HepG2 (cell line): ENCODE results near the gene RAB15. TPM values are rescaled to one million over a fixed set of nuclear protein-coding genes. Genes with fewer than 3 reads are reported as not detected.
A peak's percentile ranks its signal among the peaks of the same experiment; 100 is the strongest.

Experiments
- CAMTA2 ChIP-seq: sonication (generic); formaldehyde crosslinking; IDR thresholded peaks from 2 replicates; pipeline ENCODE4 v1.4.0; 2020; ENCODE audit warnings: mild to moderate bottlenecking, missing genetic modification reagents, borderline replicate concordance
- CENPX ChIP-seq: sonication (generic); formaldehyde crosslinking; IDR thresholded peaks from 2 replicates; pipeline ENCODE4 v1.9.0; 2021; ENCODE audit warnings: mild to moderate bottlenecking, missing genetic modification reagents, moderate library complexity
- CREBL2 ChIP-seq: sonication (generic); formaldehyde crosslinking; IDR thresholded peaks from 2 replicates; pipeline ENCODE4 v1.8.1; 2023; ENCODE audit warnings: missing genetic modification reagents, mild to moderate bottlenecking, borderline replicate concordance
- HIC2 ChIP-seq: sonication (generic); formaldehyde crosslinking; IDR thresholded peaks from 2 replicates; pipeline ENCODE4 v1.9.0; 2022; ENCODE audit warnings: low read depth, missing genetic modification reagents
- JDP2 ChIP-seq: sonication (generic); formaldehyde crosslinking; IDR thresholded peaks from 2 replicates; pipeline ENCODE4 v1.8.1; 2022; ENCODE audit warnings: missing genetic modification reagents, borderline replicate concordance
- MAFK ChIP-seq, 2 experiments: IDR thresholded peaks in 1 of 2; conservative IDR thresholded peaks in 1 of 2; 2 replicates each; pipeline ENCODE4 v1.6.1; 2011; ENCODE audit warnings: improper control_type of control experiment in 2 of 2, low read length in 2 of 2
- MTF1 ChIP-seq: sonication (generic); formaldehyde crosslinking; IDR thresholded peaks from 2 replicates; pipeline ENCODE4 v1.5.0; 2020; ENCODE audit warnings: missing genetic modification reagents
- RAD51 ChIP-seq: fragments of 450-650 bp; IDR thresholded peaks from 2 replicates; pipeline ENCODE4 v1.6.1; 2016; ENCODE audit warnings: borderline replicate concordance
- RBM39 ChIP-seq: fragments of 200-400 bp; formaldehyde crosslinking; IDR thresholded peaks from one replicate; pipeline ENCODE4 v1.6.1; 2018; ENCODE audit warnings: antibody characterized with exemption, mild to moderate bottlenecking, low read depth, low read length; ENCODE audit not compliant: poor library complexity, severe bottlenecking
- RFX5 ChIP-seq: IDR thresholded peaks from 2 replicates; pipeline ENCODE4 v1.6.1; 2011; ENCODE audit warnings: low read depth, low read length, improper control_type of control experiment
- SNAI1 ChIP-seq: sonication (generic); formaldehyde crosslinking; IDR thresholded peaks from 2 replicates; pipeline ENCODE4 v1.5.0; 2020; ENCODE audit warnings: mild to moderate bottlenecking, missing genetic modification reagents, borderline replicate concordance
- SNAPC5 ChIP-seq: sonication (generic); formaldehyde crosslinking; IDR thresholded peaks from 2 replicates; pipeline ENCODE4 v1.8.1; 2023; ENCODE audit warnings: mild to moderate bottlenecking, missing genetic modification reagents, borderline replicate concordance
- USF2 ChIP-seq, 2 experiments: sonication (generic) in 1 of 2; formaldehyde crosslinking in 1 of 2; IDR thresholded peaks; 2 replicates each; pipeline versions ENCODE4 v1.5.1 to v1.6.1; 2011 to 2020; ENCODE audit warnings: borderline replicate concordance in 1 of 2, low read depth in 1 of 2, low read length in 1 of 2, mild to moderate bottlenecking in 1 of 2, missing genetic modification reagents in 1 of 2, moderate library complexity in 1 of 2
- YEATS2 ChIP-seq: sonication (generic); formaldehyde crosslinking; IDR thresholded peaks from 2 replicates; pipeline ENCODE4 v1.4.0; 2020; ENCODE audit warnings: missing genetic modification reagents, borderline replicate concordance
- ZBTB3 ChIP-seq: sonication (generic); formaldehyde crosslinking; IDR thresholded peaks from 2 replicates; pipeline ENCODE4 v1.4.0; 2020; ENCODE audit warnings: low read depth, mild to moderate bottlenecking, moderate library complexity, missing genetic modification reagents, borderline replicate concordance
- ZBTB34 ChIP-seq: sonication (generic); formaldehyde crosslinking; IDR thresholded peaks from 2 replicates; pipeline ENCODE4 v1.8.0; 2022; ENCODE audit warnings: mild to moderate bottlenecking, missing genetic modification reagents
- ZNF234 ChIP-seq: sonication (generic); formaldehyde crosslinking; conservative IDR thresholded peaks from 2 replicates; pipeline ENCODE4 v1.5.1; 2020; ENCODE audit warnings: mild to moderate bottlenecking, missing genetic modification reagents
- ZNF317 ChIP-seq: sonication (generic); formaldehyde crosslinking; IDR thresholded peaks from 2 replicates; pipeline ENCODE4 v1.5.0; 2020; ENCODE audit warnings: mild to moderate bottlenecking, missing genetic modification reagents
- ZNF629 ChIP-seq: sonication (generic); formaldehyde crosslinking; conservative IDR thresholded peaks from 2 replicates; pipeline ENCODE4 v1.5.0; 2020; ENCODE audit warnings: missing genetic modification reagents
- ZNF841 ChIP-seq: sonication (generic); formaldehyde crosslinking; IDR thresholded peaks from 2 replicates; pipeline ENCODE4 v1.8.1; 2023; ENCODE audit warnings: missing genetic modification reagents, borderline replicate concordance
- polyA plus RNA-seq, 8 experiments: library from polyadenylated mRNA; depleted of rRNA in 3 of 8; stranded (reverse) in 7 of 8; unstranded in 1 of 8; fragments of >200 nt; fragmentation: Illumina TruSeq in 4 of 8; extraction: Trizol in 4 of 8; gene quantifications; 2 replicates each; pipeline versions ENCODE4 v1.2.1 to v1.2.3, GENCODE V29; 2011 to 2016; ENCODE audit warnings: low read depth in 4 of 8, missing spikeins in 1 of 8, mixed read lengths in 1 of 8; ENCODE audit not compliant: insufficient read depth in 1 of 8
- total RNA-seq, 5 experiments: library from RNA; depleted of rRNA; stranded (reverse); fragments of >200 nt; fragmentation: Illumina TruSeq; extraction: Trizol; gene quantifications; 2 replicates each; pipeline ENCODE4 v1.2.3, GENCODE V29; 2016; ENCODE audit warnings: low read depth in 1 of 5

Gene RAB15
- total and polyA plus RNA-seq, 2 of the 13 experiments (the other 11 are each of a cell fraction or from before 2014, with no cell fraction given), result 7.4 to 18.5 TPM

GRCh38 chr14:64986648-64987437 is 14.7 kb upstream of the RAB15 start, which contains the start of gene FNTB (continued):
- TF ChIP-seq USF2 (IDR thresholded peaks at IDR 0.05; ENCODE audit: low read depth, low read length) (no peak), USF2 (CRISPR knock-in tag; IDR thresholded peaks at IDR 0.05; ENCODE audit: borderline replicate concordance) (no peak; the same call in 1 of the 2 replicates), YEATS2 (CRISPR knock-in tag) (peak; percentile 84; the same call in 1 of the 2 replicates), HIC2 (CRISPR knock-in tag) (no peak), RAD51 (no peak), ZBTB3 (CRISPR knock-in tag) (no peak), JDP2 (no peak; the same call in 1 of the 2 replicates), CREBL2 (CRISPR knock-in tag) (no peak), RFX5 (no peak), ZNF234 (peak; percentile 93; the same call in 1 of the 2 replicates), MAFK (conservative IDR thresholded peaks at IDR 0.05 in 1 of 2, IDR thresholded peaks at IDR 0.05 in 1 of 2; ENCODE audit: low read length in 2 of 2) (no peak; a peak in 1 of 4 replicates), MTF1 (no peak), ZNF317 (peak; percentile 91), CAMTA2 (CRISPR knock-in tag) (no peak), ZNF629 (CRISPR knock-in tag) (peak; percentile 38; the same call in 1 of the 2 replicates), ZBTB34 (CRISPR knock-in tag) (peak; percentile 81), CENPX (no peak), ZNF841 (CRISPR knock-in tag) (no peak; the same call in 1 of the 2 replicates), RBM39 (peak; percentile 71), SNAI1 (CRISPR knock-in tag) (peak; percentile 69; the same call in 1 of the 2 replicates), SNAPC5 (CRISPR knock-in tag) (no peak; the same call in 1 of the 2 replicates)
